GM12872 (cell line): ENCODE results near the gene MOSPD3.

Experiments
- TF ChIP-seq, protein P1 (sequence below): IDR thresholded peaks from 3 replicates; pipeline ENCODE4 v1.5.1; 2011; ENCODE audit warnings: low read depth, mild to moderate bottlenecking, low read length, moderate library complexity; ENCODE audit not compliant: insufficient read depth

The MOSPD3 gene

DNA sequence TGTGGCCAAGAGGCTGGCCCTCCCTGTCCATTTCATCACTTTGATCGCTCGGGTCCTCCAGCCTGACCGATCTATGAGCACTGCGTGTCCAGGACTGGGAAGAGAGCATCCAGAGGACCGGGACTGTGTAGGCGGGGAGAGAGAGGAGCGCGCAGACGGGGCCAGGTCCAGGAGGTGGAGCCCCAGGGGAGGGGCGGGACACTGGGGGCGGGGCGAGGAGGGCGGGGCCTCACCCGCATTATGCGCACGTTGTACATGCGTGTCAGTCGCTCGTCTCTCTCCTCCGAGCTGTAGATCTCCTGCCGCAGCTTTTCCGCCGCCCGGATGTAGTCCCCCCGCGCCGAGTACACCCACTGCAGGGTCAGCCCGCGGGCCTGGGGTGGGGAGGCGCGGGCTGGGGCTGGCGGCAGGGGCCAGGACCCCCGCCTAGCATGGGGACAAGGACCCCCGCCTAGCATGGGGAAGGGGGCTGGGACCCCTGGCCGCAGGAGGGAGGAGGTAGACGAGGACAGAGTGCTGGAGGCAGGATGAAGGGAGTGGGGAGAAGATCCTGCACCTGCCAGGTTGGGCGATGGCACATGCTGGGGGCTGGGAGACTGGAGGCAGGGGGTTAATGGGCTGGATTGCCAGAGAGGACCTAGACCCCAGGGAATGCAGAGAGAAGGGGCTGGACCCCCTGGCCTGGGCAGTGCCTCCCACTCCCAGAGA is 14.3 kb downstream of the MOSPD3 start:
- TF ChIP-seq, protein P1, sequence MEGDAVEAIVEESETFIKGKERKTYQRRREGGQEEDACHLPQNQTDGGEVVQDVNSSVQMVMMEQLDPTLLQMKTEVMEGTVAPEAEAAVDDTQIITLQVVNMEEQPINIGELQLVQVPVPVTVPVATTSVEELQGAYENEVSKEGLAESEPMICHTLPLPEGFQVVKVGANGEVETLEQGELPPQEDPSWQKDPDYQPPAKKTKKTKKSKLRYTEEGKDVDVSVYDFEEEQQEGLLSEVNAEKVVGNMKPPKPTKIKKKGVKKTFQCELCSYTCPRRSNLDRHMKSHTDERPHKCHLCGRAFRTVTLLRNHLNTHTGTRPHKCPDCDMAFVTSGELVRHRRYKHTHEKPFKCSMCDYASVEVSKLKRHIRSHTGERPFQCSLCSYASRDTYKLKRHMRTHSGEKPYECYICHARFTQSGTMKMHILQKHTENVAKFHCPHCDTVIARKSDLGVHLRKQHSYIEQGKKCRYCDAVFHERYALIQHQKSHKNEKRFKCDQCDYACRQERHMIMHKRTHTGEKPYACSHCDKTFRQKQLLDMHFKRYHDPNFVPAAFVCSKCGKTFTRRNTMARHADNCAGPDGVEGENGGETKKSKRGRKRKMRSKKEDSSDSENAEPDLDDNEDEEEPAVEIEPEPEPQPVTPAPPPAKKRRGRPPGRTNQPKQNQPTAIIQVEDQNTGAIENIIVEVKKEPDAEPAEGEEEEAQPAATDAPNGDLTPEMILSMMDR: no peak

DNA sequence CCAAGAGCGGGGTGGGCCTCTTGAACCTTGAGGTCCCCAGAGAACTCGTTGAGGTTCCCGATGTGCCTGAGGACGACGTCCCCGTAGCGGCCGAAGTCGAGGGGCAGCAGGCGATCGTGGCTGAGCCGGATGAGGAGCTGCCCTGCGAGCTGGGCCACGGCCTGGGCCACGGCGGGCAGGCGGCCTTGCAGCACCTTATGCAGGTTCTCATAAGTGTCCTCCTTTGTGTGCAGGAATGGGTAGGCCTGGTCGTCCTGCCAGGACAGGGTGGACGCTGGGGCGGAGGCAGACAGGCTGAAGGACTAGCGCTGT is 14.9 kb downstream of the MOSPD3 start:
- TF ChIP-seq, protein P1: no peak

DNA sequence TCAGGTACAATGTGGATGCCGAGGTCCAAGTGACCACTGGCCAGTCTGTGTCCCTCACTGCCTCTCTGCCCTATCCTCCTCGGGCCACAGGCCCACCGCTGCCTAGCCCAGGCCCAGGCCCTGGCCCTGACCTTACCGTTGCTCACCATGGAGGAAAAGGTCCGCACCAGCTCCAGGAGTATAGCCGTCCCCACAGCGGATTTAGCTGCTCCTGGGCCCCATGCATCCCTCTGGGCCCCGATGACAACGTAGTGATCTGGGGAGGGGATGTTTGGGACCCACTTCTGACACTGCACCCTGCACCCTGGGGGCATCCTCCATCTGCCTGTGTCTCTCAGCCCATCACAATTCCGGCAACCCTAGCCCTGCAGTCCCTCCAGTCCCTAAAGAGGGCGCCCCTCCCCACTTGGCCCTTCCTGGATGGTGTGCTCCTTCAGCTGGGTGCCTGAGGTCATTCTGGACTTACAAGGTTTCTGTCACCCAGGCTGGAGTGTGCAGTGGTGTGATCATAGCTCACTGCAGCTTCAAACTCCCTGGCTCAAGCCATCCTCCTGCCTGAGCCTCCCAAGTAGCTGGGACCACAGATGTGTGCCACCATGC is 16.9 kb downstream of the MOSPD3 start:
- TF ChIP-seq, protein P1: peak; percentile 63

DNA sequence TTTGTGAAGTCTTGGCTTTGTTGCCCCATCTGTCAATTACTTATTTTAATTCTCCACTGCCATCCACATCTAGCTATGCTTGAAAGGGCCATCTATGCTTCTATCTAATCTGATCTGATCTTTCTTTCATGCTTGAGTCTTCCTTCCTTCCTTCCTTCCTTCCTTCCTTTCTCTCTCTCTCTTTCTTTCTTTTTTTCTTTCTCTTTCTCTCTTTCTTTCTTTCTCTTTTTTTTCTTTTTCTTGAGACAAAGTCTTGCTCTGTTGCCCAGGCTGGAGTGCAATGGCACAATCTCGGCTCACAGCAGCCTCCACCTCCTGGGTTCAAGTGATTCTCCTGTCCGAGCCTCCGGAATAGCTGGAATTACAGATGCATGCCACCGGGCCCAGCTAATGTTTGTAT is 17.7 kb downstream of the MOSPD3 start:
- TF ChIP-seq, protein P1: no peak

DNA sequence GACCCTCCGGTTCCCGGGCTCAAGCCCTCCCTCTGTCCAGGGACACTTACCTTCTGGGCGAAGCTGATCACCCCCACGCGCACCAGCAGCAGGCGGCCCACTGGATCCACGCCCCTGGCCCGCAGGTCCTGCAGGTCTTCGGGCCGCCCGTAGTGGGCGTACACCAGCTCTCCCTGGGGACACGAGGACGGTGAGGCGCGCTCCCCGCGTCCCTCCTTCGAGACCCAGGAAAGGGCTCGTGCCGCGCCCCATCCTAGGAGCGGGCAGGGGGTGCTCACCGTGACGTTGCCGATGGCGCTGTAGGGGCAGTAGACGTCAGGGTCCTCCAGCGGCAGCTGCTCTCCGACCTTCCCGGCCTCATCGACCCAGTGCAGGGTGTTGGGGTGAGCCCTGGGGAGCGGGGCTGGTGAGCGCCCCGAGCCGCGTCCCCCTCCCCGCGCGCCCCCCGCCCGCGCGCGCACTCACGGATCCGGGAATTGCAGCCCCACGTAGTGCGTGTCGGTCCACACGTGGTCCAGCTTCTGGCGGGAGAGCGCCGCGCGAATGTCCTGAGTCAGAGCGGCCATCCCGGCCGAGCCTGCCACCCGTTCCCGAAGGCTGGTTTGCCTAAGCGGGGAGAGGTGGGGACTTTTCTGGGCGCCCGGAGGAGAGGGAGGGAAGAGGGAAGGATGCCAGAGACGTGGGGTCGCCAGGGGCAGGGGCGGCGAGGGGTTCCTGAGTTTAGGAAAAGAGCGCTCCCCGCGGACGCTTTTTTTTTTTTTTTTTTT is 20.8 kb downstream of the MOSPD3 start:
- TF ChIP-seq, protein P1: peak; percentile 68

DNA sequence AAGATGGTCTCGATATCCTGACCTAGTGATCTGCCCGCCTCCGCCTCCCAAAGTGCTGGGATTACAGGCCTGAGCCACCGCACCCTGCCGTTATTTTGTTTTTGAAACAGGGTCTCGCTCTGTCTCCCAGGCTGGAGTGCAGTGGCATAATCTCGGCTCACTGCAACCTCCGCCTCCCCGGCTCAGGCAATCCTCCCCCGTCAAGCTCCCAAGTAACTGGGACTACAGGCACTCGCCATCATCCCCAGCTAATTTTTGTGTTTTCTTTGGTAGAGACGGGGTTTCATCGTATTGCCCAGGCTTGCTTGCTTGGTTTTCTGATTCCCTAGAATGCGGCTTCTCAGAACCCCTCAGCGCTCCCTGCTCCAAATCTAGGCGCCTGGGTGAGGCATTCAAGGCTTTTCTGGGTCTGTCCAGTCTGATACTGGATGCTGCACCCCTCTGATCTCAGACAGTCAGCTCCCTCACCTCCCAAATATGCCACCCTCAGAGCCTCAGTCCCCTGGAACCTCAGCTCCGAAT is 27.7 kb downstream of the MOSPD3 start:
- TF ChIP-seq, protein P1: no peak
